IMR-90 (cell line): ENCODE data around the gene CIRBP. TPM values are rescaled to one million over a fixed set of nuclear protein-coding genes. Genes with fewer than 3 reads are reported as not detected.

ENCODE experiments used
- ATAC-seq: fragments of 200-7000 bp; cut with Tn5 transposase; 2 replicates; pipeline ENCODE4 v1.9.1; 2020; ENCODE audit warnings: low read depth, mild to moderate bottlenecking, moderate library complexity
- BruUV-seq: library from RNA; stranded (reverse); fragments of 400-500 nt; replicated peaks from 2 replicates; lab custom pipeline; 2021; lab: Mats Ljungman, UMichigan
- CTCF ChIA-PET: fragments of 300-600 bp; formaldehyde crosslinking; extraction: SDS; loops from one replicate; lab custom pipeline; 2021; ENCODE audit warnings: antibody characterized with exemption; lab: Yijun Ruan, JAX
- POLR2A ChIA-PET: fragments of 300-600 bp; sonication (Branson Sonifier 250); formaldehyde crosslinking; loops from one replicate; lab custom pipeline; 2022; ENCODE audit warnings: antibody characterized with exemption; ENCODE audit not compliant: unreplicated experiment; lab: Charles Lee
- DNase-seq: peaks from one replicate; pipeline ENCODE4 v3.0.0; 2013
- H2AFZ ChIP-seq: replicated peaks from 2 replicates; pipeline ENCODE3; 2013; ENCODE audit warnings: low read length, mild to moderate bottlenecking; ENCODE audit not compliant: poor library complexity
- H2AK5ac ChIP-seq: 2 replicates; pipeline ENCODE4 v1.6.1; 2013; ENCODE audit warnings: low read depth, low read length, inconsistent platforms
- H2AK9ac ChIP-seq: replicated peaks from 2 replicates; pipeline ENCODE3; 2013; ENCODE audit warnings: mild to moderate bottlenecking, low read depth, low read length, moderate library complexity; ENCODE audit not compliant: poor library complexity
- H2BK120ac ChIP-seq: 2 replicates; pipeline ENCODE4 v1.6.1; 2013; ENCODE audit warnings: low read depth, low read length, inconsistent platforms
- H2BK15ac ChIP-seq: 3 replicates; pipeline ENCODE4 v1.6.1; 2013; ENCODE audit warnings: low read depth, low read length, inconsistent platforms
- H2BK20ac ChIP-seq: 2 replicates; pipeline ENCODE4 v1.6.1; 2013; ENCODE audit warnings: low read depth, mild to moderate bottlenecking, inconsistent platforms, low read length, moderate library complexity
- H2BK5ac ChIP-seq: 2 replicates; pipeline ENCODE4 v1.6.1; 2013; ENCODE audit warnings: mild to moderate bottlenecking, low read depth, low read length, inconsistent platforms; ENCODE audit not compliant: poor library complexity, severe bottlenecking
- H3K14ac ChIP-seq: replicated peaks from 2 replicates; pipeline ENCODE4 v1.6.1; 2013; ENCODE audit warnings: low read depth, low read length, inconsistent platforms
- H3K18ac ChIP-seq: 2 replicates; pipeline ENCODE4 v1.6.1; 2013; ENCODE audit warnings: low read depth, low read length, control low read depth
- H3K23ac ChIP-seq: 2 replicates; pipeline ENCODE4 v1.6.1; 2013; ENCODE audit warnings: low read depth, low read length, inconsistent platforms
- H3K27ac ChIP-seq: 2 replicates; pipeline ENCODE4 v1.5.1; 2013; ENCODE audit warnings: mild to moderate bottlenecking, control low read depth, low read length; ENCODE audit not compliant: insufficient read depth
- H3K27me3 ChIP-seq: 2 replicates; pipeline ENCODE4 v1.6.1; 2013; ENCODE audit warnings: low read length; ENCODE audit not compliant: control insufficient read depth, insufficient read depth
- H3K36me3 ChIP-seq: 2 replicates; pipeline ENCODE4 v1.6.1; 2013; ENCODE audit warnings: low read length, mixed read lengths; ENCODE audit not compliant: control insufficient read depth, insufficient read depth
- H3K4ac ChIP-seq: 2 replicates; pipeline ENCODE4 v1.6.1; 2013; ENCODE audit warnings: low read depth, low read length, inconsistent platforms
- H3K4me1 ChIP-seq: 2 replicates; pipeline ENCODE4 v1.6.1; 2013; ENCODE audit warnings: low read length, mixed read lengths; ENCODE audit not compliant: control insufficient read depth, insufficient read depth
- H3K4me2 ChIP-seq: 2 replicates; pipeline ENCODE4 v1.6.1; 2013; ENCODE audit warnings: low read depth, mild to moderate bottlenecking, control low read depth, low read length, moderate library complexity
- H3K4me3 ChIP-seq: 2 replicates; pipeline ENCODE4 v1.5.1; 2013; ENCODE audit warnings: low read depth, mild to moderate bottlenecking, control low read depth, low read length, moderate library complexity; ENCODE audit not compliant: insufficient read depth
- H3K56ac ChIP-seq: 2 replicates; pipeline ENCODE4 v1.6.1; 2013; ENCODE audit warnings: low read length, inconsistent platforms; ENCODE audit not compliant: insufficient read depth; ENCODE audit errors: extremely low read depth
- H3K79me1 ChIP-seq, 2 experiments: 2 replicates each; pipeline ENCODE4 v1.6.1; 2013; ENCODE audit warnings: low read length in 2 of 2, inconsistent platforms in 1 of 2, low read depth in 1 of 2
- H3K9ac ChIP-seq: 2 replicates; pipeline ENCODE4 v1.6.1; 2013; ENCODE audit warnings: low read depth, low read length, control low read depth
- H3K9me1 ChIP-seq: 2 replicates; pipeline ENCODE4 v1.6.1; 2013; ENCODE audit warnings: low read length, inconsistent platforms; ENCODE audit not compliant: insufficient read depth
- H3K9me3 ChIP-seq: 2 replicates; pipeline ENCODE4 v1.6.1; 2013; ENCODE audit warnings: low read length; ENCODE audit not compliant: control insufficient read depth, insufficient read depth
- H4K20me1 ChIP-seq: 2 replicates; pipeline ENCODE4 v1.6.1; 2013; ENCODE audit warnings: low read length, inconsistent platforms; ENCODE audit not compliant: insufficient read depth
- H4K5ac ChIP-seq: 2 replicates; pipeline ENCODE4 v1.6.1; 2013; ENCODE audit warnings: mild to moderate bottlenecking, low read depth, low read length, control low read depth
- H4K8ac ChIP-seq, 2 experiments: 2 replicates each; pipeline ENCODE4 v1.6.1; 2013; ENCODE audit warnings: low read depth in 2 of 2, low read length in 2 of 2, control low read depth in 1 of 2, inconsistent platforms in 1 of 2
- H4K91ac ChIP-seq: 2 replicates; pipeline ENCODE4 v1.6.1; 2013; ENCODE audit warnings: low read depth, low read length, inconsistent platforms; ENCODE audit not compliant: insufficient read depth
- BHLHE40 ChIP-seq: fragments of 150-350 bp; IDR thresholded peaks from 2 replicates; pipeline ENCODE4 v1.6.1; 2016; ENCODE audit warnings: mild to moderate bottlenecking, low read depth, low read length
- CEBPB ChIP-seq: IDR thresholded peaks from 2 replicates; pipeline ENCODE4 v1.6.1; 2012; ENCODE audit warnings: low read depth, low read length, improper control_type of control experiment
- CHD1 ChIP-seq: IDR thresholded peaks from 2 replicates; pipeline ENCODE4 v1.6.1; 2012; ENCODE audit warnings: low read depth, low read length, improper control_type of control experiment
- MAFK ChIP-seq: IDR thresholded peaks from 2 replicates; pipeline ENCODE4 v1.6.1; 2012; ENCODE audit warnings: low read depth, low read length, improper control_type of control experiment
- MAZ ChIP-seq: IDR thresholded peaks from 2 replicates; pipeline ENCODE4 v1.6.1; 2012; ENCODE audit warnings: low read depth, mild to moderate bottlenecking, low read length, improper control_type of control experiment, moderate library complexity, borderline replicate concordance
- MXI1 ChIP-seq: IDR thresholded peaks from 2 replicates; pipeline ENCODE4 v1.6.1; 2012; ENCODE audit warnings: low read depth, mild to moderate bottlenecking, low read length, moderate library complexity, borderline replicate concordance
- NFE2L2 ChIP-seq: fragments of 150-350 bp; IDR thresholded peaks from 2 replicates; pipeline ENCODE4 v1.6.1; 2016; ENCODE audit warnings: low read depth, mild to moderate bottlenecking, low read length
- POLR2A ChIP-seq: IDR thresholded peaks from 2 replicates; pipeline ENCODE4 v1.6.1; 2012; ENCODE audit warnings: mild to moderate bottlenecking, low read depth, low read length
- RAD21 ChIP-seq: IDR thresholded peaks from 2 replicates; pipeline ENCODE4 v1.6.1; 2012; ENCODE audit warnings: low read length, improper control_type of control experiment
- RCOR1 ChIP-seq: IDR thresholded peaks from 2 replicates; pipeline ENCODE4 v1.6.1; 2012; ENCODE audit warnings: mild to moderate bottlenecking, low read length, improper control_type of control experiment; ENCODE audit not compliant: insufficient replicate concordance
- SMC3 ChIP-seq: fragments of 150-350 bp; IDR thresholded peaks from 2 replicates; pipeline ENCODE4 v1.6.1; 2016; ENCODE audit warnings: low read depth, mild to moderate bottlenecking, antibody characterized with exemption, low read length, moderate library complexity
- USF2 ChIP-seq: fragments of 150-350 bp; IDR thresholded peaks from 2 replicates; pipeline ENCODE4 v1.6.1; 2017; ENCODE audit warnings: mild to moderate bottlenecking, antibody characterized with exemption, low read length, low read depth
- WGBS, 2 experiments: methylation state at CpG; one replicate each; pipeline versions ENCODE4 v1.1.5 to v1.1.7; 2013; ENCODE audit warnings: missing lambda C conversion rate in 2 of 2; ENCODE audit not compliant: insufficient read length in 1 of 2; ENCODE audit errors: extremely low coverage in 2 of 2; 5-methylcytosine and 5-hydroxymethylcytosine counted together
- dilution Hi-C: fragments of 300-500 bp; cut with HindIII; formaldehyde crosslinking; loops from one replicate; pipeline ENCODE4 v1.14.3; 2018; ENCODE audit warnings: low sequenced_read_pairs; ENCODE audit not compliant: unreplicated experiment
- in situ Hi-C: fragments of 300-500 bp; cut with MboI; formaldehyde crosslinking; loops from 3 replicates; pipeline ENCODE4 v1.14.3; 2019; ENCODE audit warnings: low sequenced_read_pairs, inconsistent platforms, mixed read lengths
- intact Hi-C: fragments of 100-400 bp; cut with micrococcal nuclease; formaldehyde crosslinking; loops from 2 replicates; pipeline ENCODE4 v1.10.0; 2022
- polyA plus RNA-seq, 3 experiments: library from polyadenylated mRNA; depleted of rRNA; stranded (reverse); fragments of >200 nt; gene quantifications; 2 replicates each; pipeline ENCODE4 v1.2.3, GENCODE V29; 2012; ENCODE audit warnings: low replicate concordance in 1 of 3
- total RNA-seq: library from RNA; depleted of rRNA; stranded (reverse); fragments of >200 nt; gene quantifications from 2 replicates; pipeline ENCODE4 v1.2.3, GENCODE V29; 2012
- TF ChIP-seq, protein P1 (sequence below): fragments of 150-350 bp; IDR thresholded peaks from 2 replicates; pipeline ENCODE4 v1.6.1; 2016; ENCODE audit warnings: low read depth, mild to moderate bottlenecking, low read length, moderate library complexity, borderline replicate concordance

Gene CIRBP
- total and polyA plus RNA-seq, 2 of the 4 experiments (the other 2 are of a cell fraction) = 299 to 542 TPM

DNA sequence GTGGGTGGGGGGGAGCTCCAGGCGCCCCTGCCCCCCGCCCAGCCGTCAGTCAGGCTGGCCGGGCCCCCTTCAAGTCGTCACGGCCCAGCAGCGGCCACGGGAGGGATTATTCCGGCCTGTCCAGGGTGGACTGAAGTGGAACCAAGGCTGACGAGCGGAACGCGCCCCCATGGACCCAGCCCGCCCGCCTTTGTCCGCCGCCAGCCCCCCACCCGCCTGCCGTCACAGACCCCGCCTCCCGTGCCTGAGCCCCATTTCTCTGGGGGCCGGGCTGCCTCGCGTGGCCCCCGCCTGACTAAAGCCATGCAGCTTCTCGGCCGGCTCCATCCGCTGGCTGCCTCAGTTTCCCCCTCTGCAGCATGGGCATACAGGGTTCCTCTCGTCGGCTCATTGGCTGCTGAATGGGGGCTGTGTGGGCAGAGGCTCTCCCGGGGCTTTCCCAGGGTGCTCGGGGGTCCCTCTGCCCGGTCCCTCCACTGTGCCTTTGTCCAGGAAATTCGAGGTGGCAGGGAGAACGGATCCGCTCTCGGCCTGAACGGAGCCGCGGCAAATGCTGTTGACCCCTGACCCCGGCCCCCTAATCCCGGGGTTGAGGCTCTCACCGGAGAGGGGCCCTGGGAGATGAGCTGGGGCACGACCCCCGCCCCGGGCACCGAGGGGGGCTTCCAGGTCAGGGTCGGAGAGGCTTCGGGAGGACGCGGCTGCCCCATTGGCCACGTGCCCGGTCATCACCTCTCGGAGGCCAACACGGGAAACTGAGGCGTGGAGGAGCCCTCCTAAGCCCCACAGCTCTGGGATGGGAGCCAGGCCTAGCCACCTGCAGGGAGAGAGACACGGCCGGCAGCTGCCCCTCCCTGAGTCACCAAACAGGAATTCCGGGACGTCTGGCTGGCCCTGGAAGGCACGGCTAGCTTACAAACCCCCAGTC lies 43.9 kb downstream of the CIRBP start:
- Histone ChIP-seq H4K20me1 (no peaks in the 10 kb centered on the region; the same call in 1 of the 2 replicates), H2BK120ac (no peak overlapping the region), H4K8ac (no peak overlapping the region), H2BK15ac (no peak overlapping the region), H4K91ac (no peak overlapping the region), H3K9me1 (no peaks in the 10 kb centered on the region), H2AK5ac (no peak overlapping the region), H4K5ac (no peak overlapping the region), H3K9me3 (no peaks in the 10 kb centered on the region), H3K4me3 (no peak overlapping the region), H3K27me3 (peaks cover 30% of the 10 kb centered on the region), H3K9ac (no peak overlapping the region), H2AK9ac (no peak overlapping the region), H3K36me3 (no peaks in the 10 kb centered on the region), H3K4ac (no peak overlapping the region), H3K27ac (no peak overlapping the region), H3K79me1 (no peaks in the 10 kb centered on the region), H3K56ac (no peak overlapping the region), H2AFZ (peak overlapping the region; percentile 70), H2BK5ac (no peak overlapping the region), H3K4me1 (no peaks in the 10 kb centered on the region; the same call in 1 of the 2 replicates), H3K4me2 (no peak overlapping the region), H3K14ac (no peak overlapping the region), H3K18ac (no peak overlapping the region), H2BK20ac (no peak overlapping the region), H3K23ac (no peak overlapping the region)
- ATAC-seq (peak; percentile 54; the same call in 1 of the 2 replicates), DNase-seq (peak; percentile 58)
- dilution Hi-C loops = no loop called here
- intact Hi-C loops = no loop called here
- no TSS peak for BruUV-seq
- ChIA-PET CTCF (interaction anchor here (1.4 kb wide), 1 partner anchor 33 kb away, joined by 3 read pairs; no protein-coding TSS in a partner anchor), POLR2A (no interaction called here)
- in situ Hi-C loops = no loop called here
- TF ChIP-seq MAFK (no peak), USF2 (no peak), POLR2A (no peak), NFE2L2 (no peak), SMC3 (no peak), BHLHE40 (no peak), CEBPB (no peak), CHD1 (no peak), MAZ (no peak), RAD21 (no peak), RCOR1 (no peak), MXI1 (no peak)
- TF ChIP-seq, protein P1, sequence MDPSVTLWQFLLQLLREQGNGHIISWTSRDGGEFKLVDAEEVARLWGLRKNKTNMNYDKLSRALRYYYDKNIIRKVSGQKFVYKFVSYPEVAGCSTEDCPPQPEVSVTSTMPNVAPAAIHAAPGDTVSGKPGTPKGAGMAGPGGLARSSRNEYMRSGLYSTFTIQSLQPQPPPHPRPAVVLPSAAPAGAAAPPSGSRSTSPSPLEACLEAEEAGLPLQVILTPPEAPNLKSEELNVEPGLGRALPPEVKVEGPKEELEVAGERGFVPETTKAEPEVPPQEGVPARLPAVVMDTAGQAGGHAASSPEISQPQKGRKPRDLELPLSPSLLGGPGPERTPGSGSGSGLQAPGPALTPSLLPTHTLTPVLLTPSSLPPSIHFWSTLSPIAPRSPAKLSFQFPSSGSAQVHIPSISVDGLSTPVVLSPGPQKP = no peak
- WGBS, 2 experiments = 59% methylated on average over 40 of the region's 61 CpGs; no CpG with 5 or more reads in 1 of the 2 experiments
